ENCODE measurements around the gene LBHD2.

The LBHD2 gene

GRCh38 chr14:103068351-103069073 is 15.5 kb upstream of the LBHD2 start:
- DNase-seq (ENCODE audit: low read depth, low spot score), result no peak

- no peak for DNase-seq (ENCODE audit: low read depth, low spot score)
Measured at GRCh38 chr14:103070263-103070885, 13.6 kb upstream of the LBHD2 start.

- peak; percentile 18 for DNase-seq (ENCODE audit: low read depth, low spot score)
Measured at GRCh38 chr14:103070971-103071542, 13.0 kb upstream of the LBHD2 start.

GRCh38 chr14:103071544-103072251 is 12.3 kb upstream of the LBHD2 start:
- peak; percentile 22 for DNase-seq (ENCODE audit: low read depth, low spot score)

GRCh38 chr14:103072595-103073366 is 11.2 kb upstream of the LBHD2 start:
- DNase-seq (ENCODE audit: low read depth, low spot score), result peak; percentile 14

GRCh38 chr14:103073367-103073875 is 10.6 kb upstream of the LBHD2 start:
- DNase-seq (ENCODE audit: low read depth, low spot score), result no peak

GRCh38 chr14:103073876-103074728 is 9.9 kb upstream of the LBHD2 start:
- DNase-seq (ENCODE audit: low read depth, low spot score), result peak; percentile 7

GRCh38 chr14:103074729-103075367 is 9.2 kb upstream of the LBHD2 start:
- DNase-seq (ENCODE audit: low read depth, low spot score), result peak; percentile 32

- peak; percentile 82 for DNase-seq (ENCODE audit: low read depth, low spot score)
Measured at GRCh38 chr14:103078420-103078749, 5.6 kb upstream of the LBHD2 start.

GRCh38 chr14:103078860-103079587 is 5.0 kb upstream of the LBHD2 start:
- DNase-seq (ENCODE audit: low read depth, low spot score), result no peak

GRCh38 chr14:103081951-103082350 is 2.1 kb upstream of the LBHD2 start:
- DNase-seq (ENCODE audit: low read depth, low spot score), result no peak

GRCh38 chr14:103085106-103086091 is 1.4 kb downstream of the LBHD2 start:
- peak; percentile 52 for DNase-seq (ENCODE audit: low read depth, low spot score)

GRCh38 chr14:103086771-103087342 is 2.8 kb downstream of the LBHD2 start:
- no peak for DNase-seq (ENCODE audit: low read depth, low spot score)

- no peak for DNase-seq (ENCODE audit: low read depth, low spot score)
Measured at GRCh38 chr14:103087343-103087835, 3.4 kb downstream of the LBHD2 start.

- no peak for DNase-seq (ENCODE audit: low read depth, low spot score)
Measured at GRCh38 chr14:103088921-103089320, 4.9 kb downstream of the LBHD2 start.

- DNase-seq (ENCODE audit: low read depth, low spot score), result no peak
Measured at GRCh38 chr14:103089386-103090335, 5.7 kb downstream of the LBHD2 start.

All from ELF-1 (cell line).